KMS-11 (cell line): ENCODE results near the gene ZNF236.

ENCODE experiments used
- H2AFZ ChIP-seq: fragments of 200-600 bp; sonication (generic); 2 replicates; pipeline ENCODE4 v1.6.1; 2016; ENCODE audit warnings: antibody characterized with exemption, mixed run types, low read depth
- H3K27ac ChIP-seq: fragments of 200-600 bp; sonication (generic); 2 replicates; pipeline ENCODE4 v1.6.1; 2016; ENCODE audit warnings: mild to moderate bottlenecking, mixed run types
- H3K27me3 ChIP-seq: fragments of 200-600 bp; sonication (generic); 2 replicates; pipeline ENCODE4 v1.6.1; 2017; ENCODE audit warnings: mild to moderate bottlenecking, low read depth, mixed run types, moderate library complexity; ENCODE audit not compliant: insufficient read depth
- H3K36me3 ChIP-seq: fragments of 200-600 bp; sonication (generic); 2 replicates; pipeline ENCODE4 v1.6.1; 2017; ENCODE audit warnings: mild to moderate bottlenecking, mixed run types; ENCODE audit not compliant: insufficient read depth
- H3K4me1 ChIP-seq: fragments of 200-600 bp; sonication (generic); 2 replicates; pipeline ENCODE4 v1.6.1; 2016; ENCODE audit warnings: mild to moderate bottlenecking, low read depth, mixed run types; ENCODE audit not compliant: poor library complexity, severe bottlenecking
- H3K4me2 ChIP-seq: fragments of 200-600 bp; sonication (generic); 2 replicates; pipeline ENCODE4 v1.7.0; 2016; ENCODE audit warnings: mild to moderate bottlenecking, mixed run types
- H3K4me3 ChIP-seq: fragments of 200-600 bp; sonication (generic); IDR thresholded peaks from 2 replicates; pipeline ENCODE4 v1.6.1; 2017; ENCODE audit warnings: low read depth, low read length, mixed read lengths; ENCODE audit not compliant: insufficient read depth
- H3K79me2 ChIP-seq: fragments of 200-600 bp; sonication (generic); 2 replicates; pipeline ENCODE4 v1.6.1; 2016; ENCODE audit warnings: low read depth, mixed run types; ENCODE audit not compliant: insufficient read depth
- H3K9ac ChIP-seq: fragments of 200-600 bp; sonication (generic); 2 replicates; pipeline ENCODE4 v1.6.1; 2016; ENCODE audit warnings: mild to moderate bottlenecking, mixed run types
- H4K20me1 ChIP-seq: fragments of 200-600 bp; sonication (generic); 2 replicates; pipeline ENCODE4 v1.6.1; 2016; ENCODE audit warnings: mild to moderate bottlenecking, mixed run types; ENCODE audit not compliant: insufficient read depth
- CTCF ChIP-seq: fragments of 200-600 bp; sonication (generic); conservative IDR thresholded peaks from 2 replicates; pipeline ENCODE4 v1.6.1; 2017; ENCODE audit warnings: low read depth, mild to moderate bottlenecking, antibody characterized with exemption, low read length, moderate library complexity, mixed read lengths

The ZNF236 gene

DNA sequence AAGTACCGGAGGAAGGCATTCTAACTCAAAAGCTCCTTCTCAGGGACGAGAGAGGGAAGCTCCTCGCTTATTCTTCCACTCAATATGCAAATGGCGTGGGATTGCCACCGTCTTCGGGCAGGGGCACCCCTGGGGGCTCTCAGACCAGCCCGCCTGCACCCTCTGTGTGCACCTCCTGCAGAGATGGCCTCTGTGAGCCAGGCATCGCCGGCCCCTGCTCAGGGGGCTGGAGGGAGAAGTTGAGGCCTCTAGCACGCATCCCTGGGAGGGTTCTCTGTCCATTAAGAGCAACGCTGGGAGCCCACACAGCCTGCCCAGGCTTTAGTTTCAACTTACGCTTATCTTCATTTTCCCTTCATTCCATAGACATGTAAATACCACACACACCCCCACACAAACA lies 184.9 kb downstream of the ZNF236 start:
- Histone ChIP-seq H3K79me2 (no peaks in the 10 kb centered on the region), H3K4me3 (no peak overlapping the region), H3K27me3 (no peaks in the 10 kb centered on the region), H4K20me1 (no peaks in the 10 kb centered on the region), H3K27ac (no peak overlapping the region), H3K4me2 (no peak overlapping the region), H3K36me3 (no peaks in the 10 kb centered on the region), H3K4me1 (no peaks in the 10 kb centered on the region), H3K9ac (no peak overlapping the region), H2AFZ (no peak overlapping the region; the same call in 1 of the 2 replicates)
- TF ChIP-seq CTCF = no peak

DNA sequence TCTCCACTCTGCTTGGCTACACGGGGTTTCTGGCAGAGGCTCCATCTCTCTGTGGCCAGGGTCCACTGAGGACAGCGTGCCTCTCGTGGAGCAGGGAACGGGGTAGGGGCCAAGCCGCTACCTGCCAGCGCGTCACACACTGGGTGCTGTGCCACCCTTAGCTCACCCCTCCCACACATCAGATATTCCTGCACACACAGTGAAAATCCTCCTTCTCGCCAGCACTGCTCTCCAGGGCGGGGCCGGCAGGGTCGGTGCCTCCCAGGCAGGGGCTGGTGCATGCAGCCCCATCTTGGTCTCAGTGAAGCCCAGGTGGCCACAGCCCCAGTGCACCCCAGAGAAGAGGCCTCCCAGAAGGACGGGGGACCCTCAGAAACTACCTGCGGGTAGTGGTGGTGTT lies 185.6 kb downstream of the ZNF236 start:
- Histone ChIP-seq H3K4me2 (no peak overlapping the region), H3K79me2 (no peaks in the 10 kb centered on the region), H3K27ac (no peak overlapping the region), H4K20me1 (no peaks in the 10 kb centered on the region), H3K27me3 (no peaks in the 10 kb centered on the region), H3K4me1 (no peaks in the 10 kb centered on the region), H3K9ac (no peak overlapping the region), H2AFZ (no peak overlapping the region), H3K4me3 (no peak overlapping the region), H3K36me3 (no peaks in the 10 kb centered on the region)
- no peak for TF ChIP-seq CTCF

DNA sequence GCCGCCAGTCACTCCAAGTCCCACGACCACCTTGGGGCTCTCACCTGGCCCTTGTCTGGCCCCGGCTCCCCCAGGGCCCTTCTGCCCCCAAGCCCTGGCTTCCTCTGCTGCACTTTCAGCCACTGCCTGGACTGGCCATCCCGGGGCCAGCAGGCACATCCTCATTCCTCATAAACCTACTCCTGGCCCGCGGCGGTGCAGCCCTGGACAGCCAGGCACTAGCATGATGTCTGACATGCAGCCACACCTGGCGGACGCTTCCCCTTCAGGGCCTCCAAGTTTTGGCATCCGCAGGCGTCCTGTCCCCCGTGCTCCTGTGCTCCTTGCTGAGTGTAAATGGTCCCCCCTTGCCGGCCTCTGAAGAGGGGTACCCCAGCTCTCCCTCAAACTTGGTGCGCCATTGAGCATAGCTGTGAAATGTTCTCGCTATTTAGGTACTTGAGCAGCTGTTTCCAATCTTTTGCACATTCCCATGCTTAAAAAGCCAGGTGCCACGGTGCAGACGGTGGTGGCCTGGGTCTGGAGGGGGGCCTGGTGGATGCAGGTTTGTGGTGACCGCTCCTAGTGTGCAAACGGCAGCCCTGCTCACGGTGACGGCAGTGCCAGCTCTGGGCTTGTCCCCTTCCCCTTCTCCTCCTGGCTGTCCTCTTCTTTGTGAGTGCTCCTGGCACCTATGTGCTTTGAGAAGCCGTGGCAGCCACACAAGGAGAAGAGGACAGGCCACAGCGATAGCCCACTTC lies 186.4 kb downstream of the ZNF236 start:
- no peaks in the 10 kb centered on the region for H4K20me1 ChIP-seq

DNA sequence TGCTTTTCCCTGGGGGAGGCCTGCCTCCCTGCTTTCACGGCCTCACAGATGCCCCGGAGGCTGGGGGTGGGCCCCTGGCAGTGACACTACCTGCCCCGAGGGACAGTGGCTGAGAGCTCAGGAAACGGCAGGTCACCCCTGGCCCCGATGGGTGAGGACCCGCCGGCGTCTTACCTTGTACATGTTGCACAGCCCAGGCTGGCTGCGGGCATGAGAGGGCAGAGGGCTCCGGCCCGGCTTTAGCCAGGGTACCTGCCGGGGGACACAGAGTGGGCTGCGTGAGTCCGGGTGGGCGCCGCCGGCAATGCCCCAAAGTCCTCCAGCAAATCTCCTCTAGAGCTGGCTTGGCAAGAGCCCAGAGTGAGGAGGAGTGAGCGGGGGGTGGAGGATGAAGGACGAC lies 187.3 kb downstream of the ZNF236 start:
- Histone ChIP-seq H3K27ac (no peak overlapping the region), H3K79me2 (no peaks in the 10 kb centered on the region), H3K36me3 (no peaks in the 10 kb centered on the region), H3K9ac (no peak overlapping the region), H3K4me2 (no peak overlapping the region), H3K4me1 (no peaks in the 10 kb centered on the region), H3K27me3 (no peaks in the 10 kb centered on the region), H4K20me1 (no peaks in the 10 kb centered on the region), H2AFZ (no peak overlapping the region), H3K4me3 (no peak overlapping the region)
- TF ChIP-seq CTCF = no peak

More for the DNA sequence above, 186.4 kb downstream of the ZNF236 start:
- Histone ChIP-seq H2AFZ (no peak overlapping the region), H3K9ac (no peak overlapping the region), H3K36me3 (no peaks in the 10 kb centered on the region), H3K27me3 (no peaks in the 10 kb centered on the region), H3K4me2 (no peak overlapping the region), H3K79me2 (no peaks in the 10 kb centered on the region), H3K4me1 (no peaks in the 10 kb centered on the region), H3K27ac (no peak overlapping the region), H3K4me3 (no peak overlapping the region)
- TF ChIP-seq CTCF = no peak
